GM06990 (cell line): ENCODE data around the gene FATE1.

Experiments
- DNase-seq: peaks from one replicate; pipeline ENCODE4 v3.0.0-alpha.2; 2011; ENCODE audit not compliant: insufficient read length; ENCODE audit errors: extremely low read depth
- H3K27me3 ChIP-seq: replicated peaks from 2 replicates; pipeline ENCODE4 v1.6.0; 2011; ENCODE audit warnings: low read length; ENCODE audit not compliant: control insufficient read depth, insufficient read depth
- H3K36me3 ChIP-seq: 2 replicates; pipeline ENCODE4 v1.5.1; 2011; ENCODE audit warnings: low read length; ENCODE audit not compliant: control insufficient read depth, insufficient read depth
- H3K4me3 ChIP-seq: replicated peaks from 2 replicates; pipeline ENCODE4 v1.5.1; 2011; ENCODE audit warnings: low read depth, mild to moderate bottlenecking, control low read depth, low read length
- CTCF ChIP-seq: IDR thresholded peaks from 2 replicates; pipeline ENCODE4 v1.5.1; 2011; ENCODE audit warnings: low read length, control low read depth, mild to moderate bottlenecking, inconsistent platforms; ENCODE audit not compliant: insufficient read depth, poor library complexity, severe bottlenecking

The FATE1 gene

GRCh38 chrX:151704041-151704663 is 11.7 kb upstream of the FATE1 start:
- Histone ChIP-seq H3K4me3 (no peak overlapping the region), H3K36me3 (no peaks in the 10 kb centered on the region)
- TF ChIP-seq CTCF: no peak

DNA sequence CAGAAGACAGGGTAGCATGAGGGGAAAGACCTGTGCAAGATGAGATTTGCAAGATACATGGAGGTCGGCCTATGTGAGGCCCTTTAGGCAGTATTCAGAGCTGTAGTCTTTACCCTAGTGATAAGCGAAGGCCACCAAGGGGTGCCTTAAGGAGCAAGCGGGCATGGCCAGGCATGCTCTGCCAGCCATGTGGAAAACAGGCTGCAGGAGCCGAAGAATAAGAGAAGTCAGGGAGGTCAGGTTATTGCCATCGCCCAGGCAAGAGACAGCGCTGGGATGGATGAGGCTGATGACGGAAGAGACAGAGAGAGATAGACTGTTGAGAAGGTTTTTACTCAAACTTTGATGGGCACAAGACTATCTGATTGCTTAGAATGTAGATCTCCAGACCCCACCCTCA is 7.0 kb upstream of the FATE1 start:
- Histone ChIP-seq H3K4me3 (no peak overlapping the region), H3K27me3 (no peaks in the 10 kb centered on the region; the same call in 1 of the 2 replicates), H3K36me3 (no peaks in the 10 kb centered on the region)
- DNase-seq: no peak
- no peak for TF ChIP-seq CTCF

More at GRCh38 chrX:151704041-151704663, 11.7 kb upstream of the FATE1 start:
- DNase-seq: no peak
- H3K27me3 ChIP-seq: no peaks in the 10 kb centered on the region

- Histone ChIP-seq H3K4me3 (no peak overlapping the region), H3K27me3 (no peaks in the 10 kb centered on the region; the same call in 1 of the 2 replicates), H3K36me3 (no peaks in the 10 kb centered on the region)
- DNase-seq: no peak
- no peak for TF ChIP-seq CTCF
Observed at GRCh38 chrX:151710457-151710856, 5.4 kb upstream of the FATE1 start.

GRCh38 chrX:151711154-151711553 is 4.7 kb upstream of the FATE1 start:
- no peak for TF ChIP-seq CTCF
- DNase-seq: no peak
- Histone ChIP-seq H3K27me3 (no peaks in the 10 kb centered on the region; the same call in 1 of the 2 replicates), H3K36me3 (no peaks in the 10 kb centered on the region), H3K4me3 (no peak overlapping the region)

- no peak for DNase-seq
- Histone ChIP-seq H3K36me3 (no peaks in the 10 kb centered on the region), H3K27me3 (no peaks in the 10 kb centered on the region; the same call in 1 of the 2 replicates), H3K4me3 (no peak overlapping the region)
- no peak for TF ChIP-seq CTCF
Observed at GRCh38 chrX:151711787-151712186, 4.0 kb upstream of the FATE1 start.

GRCh38 chrX:151712253-151712652 is 3.6 kb upstream of the FATE1 start:
- TF ChIP-seq CTCF: no peak
- Histone ChIP-seq H3K4me3 (no peak overlapping the region), H3K27me3 (no peaks in the 10 kb centered on the region; the same call in 1 of the 2 replicates), H3K36me3 (no peaks in the 10 kb centered on the region)
- DNase-seq: no peak
